Endothelial cell of umbilical vein (primary cell): ENCODE results near the gene ABCA3. TPM values are rescaled to one million over a fixed set of nuclear protein-coding genes. Genes with fewer than 3 reads are reported as not detected.

Experiments
- BruUV-seq: library from RNA; stranded (reverse); fragments of 400-500 nt; replicated peaks from 2 replicates; lab custom pipeline; 2021; lab: Mats Ljungman, UMichigan
- CTCF ChIA-PET: fragments of 300-600, 350-600 bp; sonication (Branson Sonifier 250); formaldehyde crosslinking; loops from one replicate; lab custom pipeline; 2021; ENCODE audit warnings: antibody characterized with exemption, inconsistent platforms; lab: Charles Lee
- POLR2A ChIA-PET: fragments of 300-600, 350-600 bp; sonication (Branson Sonifier 250); formaldehyde crosslinking; loops from one replicate; lab custom pipeline; 2021; ENCODE audit warnings: antibody characterized with exemption, inconsistent platforms; lab: Charles Lee
- DNase-seq: peaks from one replicate; pipeline ENCODE4 v3.0.0-alpha.2; 2011; ENCODE audit warnings: low read depth, low spot score
- FAIRE-seq: peaks from 2 replicates; lab custom pipeline; 2011; peaks lifted over from hg19 to GRCh38; lab: Jason Lieb, UNC
- H2AFZ ChIP-seq: 2 replicates; pipeline ENCODE4 v1.6.0; 2012; ENCODE audit warnings: low read depth, low read length, control low read depth, inconsistent platforms
- H3K27ac ChIP-seq: 2 replicates; pipeline ENCODE4 v1.5.1; 2011; ENCODE audit warnings: low read depth, mild to moderate bottlenecking, control low read depth, low read length, moderate library complexity; ENCODE audit not compliant: insufficient read depth
- H3K27me3 ChIP-seq, 2 experiments: 2 replicates each; pipeline versions ENCODE4 v1.6.0 to v1.6.1; 2011; ENCODE audit warnings: low read length in 2 of 2, mixed read lengths in 1 of 2; ENCODE audit not compliant: control insufficient read depth in 2 of 2, insufficient read depth in 2 of 2
- H3K36me3 ChIP-seq, 2 experiments: 2 replicates in 1 of 2; 3 replicates in 1 of 2; pipeline ENCODE4 v1.5.1; 2011; ENCODE audit warnings: low read length in 2 of 2, mild to moderate bottlenecking in 1 of 2, moderate library complexity in 1 of 2; ENCODE audit not compliant: control insufficient read depth in 2 of 2, insufficient read depth in 2 of 2; ENCODE audit errors: extremely low read depth in 1 of 2
- H3K4me1 ChIP-seq: 3 replicates; pipeline ENCODE4 v1.5.1; 2011; ENCODE audit warnings: mild to moderate bottlenecking, low read length; ENCODE audit not compliant: control insufficient read depth, insufficient read depth; ENCODE audit errors: extremely low read depth
- H3K4me2 ChIP-seq: 2 replicates; pipeline ENCODE4 v1.6.1; 2011; ENCODE audit warnings: low read length, control low read depth, mixed read lengths; ENCODE audit not compliant: insufficient read depth
- H3K4me3 ChIP-seq, 3 experiments: fragments of 200-600 bp in 1 of 3; sonication (generic), shearing (Covaris generic) in 1 of 3; replicated peaks in 1 of 3; 2 replicates each; pipeline ENCODE4 v1.5.1; 2011 to 2016; ENCODE audit warnings: control low read depth in 3 of 3, low read length in 3 of 3, mild to moderate bottlenecking in 2 of 3, inconsistent platforms in 1 of 3, low read depth in 1 of 3, moderate library complexity in 1 of 3; ENCODE audit not compliant: insufficient read depth in 1 of 3
- H3K79me2 ChIP-seq: 2 replicates; pipeline ENCODE4 v1.6.0; 2012; ENCODE audit warnings: low read length, inconsistent platforms; ENCODE audit not compliant: control insufficient read depth, insufficient read depth
- H3K9ac ChIP-seq: replicated peaks from 2 replicates; pipeline ENCODE3; 2011; ENCODE audit warnings: low read length, control low read depth; ENCODE audit not compliant: insufficient read depth; ENCODE audit errors: extremely low read depth
- H3K9me1 ChIP-seq: replicated peaks from 3 replicates; pipeline ENCODE4 v1.6.0; 2011; ENCODE audit warnings: mild to moderate bottlenecking, low read length; ENCODE audit not compliant: control insufficient read depth, insufficient read depth; ENCODE audit errors: extremely low read depth
- H3K9me3 ChIP-seq: replicated peaks from 2 replicates; pipeline ENCODE4 v1.5.1; 2012; ENCODE audit warnings: low read length, inconsistent platforms; ENCODE audit not compliant: control insufficient read depth, insufficient read depth
- H4K20me1 ChIP-seq: replicated peaks from 2 replicates; pipeline ENCODE3; 2011; ENCODE audit warnings: mild to moderate bottlenecking, low read length; ENCODE audit not compliant: control insufficient read depth, insufficient read depth; ENCODE audit errors: extremely low read depth
- EZH2 ChIP-seq: IDR thresholded peaks from 2 replicates; pipeline ENCODE4 v1.6.1; 2012; ENCODE audit warnings: borderline replicate concordance, low read depth, mild to moderate bottlenecking, moderate library complexity, low read length, inconsistent platforms; ENCODE audit not compliant: severe bottlenecking
- FOS ChIP-seq: IDR thresholded peaks from 2 replicates; pipeline ENCODE4 v1.6.1; 2011; ENCODE audit warnings: mild to moderate bottlenecking, low read length, moderate library complexity, borderline replicate concordance; ENCODE audit not compliant: insufficient read depth
- GATA2 ChIP-seq: IDR thresholded peaks from 2 replicates; pipeline ENCODE4 v1.7.0; 2011; ENCODE audit warnings: low read depth, mild to moderate bottlenecking, moderate library complexity, mixed read lengths, low read length; ENCODE audit not compliant: insufficient read length, insufficient read depth
- JUN ChIP-seq: IDR thresholded peaks from 2 replicates; pipeline ENCODE4 v1.6.1; 2011; ENCODE audit warnings: borderline replicate concordance, low read depth; ENCODE audit not compliant: insufficient read length, insufficient read depth
- MAX ChIP-seq: IDR thresholded peaks from 2 replicates; pipeline ENCODE4 v1.6.1; 2011; ENCODE audit not compliant: insufficient read depth, insufficient read length
- MYC ChIP-seq: IDR thresholded peaks from one replicate; pipeline ENCODE4 v1.6.1; 2011; ENCODE audit warnings: mild to moderate bottlenecking, low read depth, low read length
- POLR2A ChIP-seq: IDR thresholded peaks from 2 replicates; pipeline ENCODE4 v1.6.1; 2012; ENCODE audit warnings: low read depth, mild to moderate bottlenecking, control low read depth, low read length
- dilution Hi-C: fragments of 300-500 bp; cut with MboI; formaldehyde crosslinking; loops from one replicate; pipeline ENCODE4 v1.15.0; 2019; ENCODE audit warnings: low sequenced_read_pairs; ENCODE audit not compliant: extremely low pct_ligation_motif_present
- intact Hi-C: fragments of 100-400 bp; cut with micrococcal nuclease; formaldehyde crosslinking; loops from one replicate; pipeline ENCODE4 v1.10.0; 2022
- polyA plus RNA-seq, 4 experiments: library from polyadenylated mRNA; depleted of rRNA in 3 of 4; stranded (reverse) in 3 of 4; unstranded in 1 of 4; fragments of >200 nt; gene quantifications; 2 replicates each; pipeline versions ENCODE4 v1.2.1 to v1.2.3, GENCODE V29; 2011 to 2012; ENCODE audit warnings: missing spikeins in 1 of 4
- total RNA-seq: library from RNA; stranded (reverse); gene quantifications from 2 replicates; pipeline ENCODE4 v1.2.3, GENCODE V29; 2021

ABCA3 gene
- total and polyA plus RNA-seq, 2 donors (not counting 3 experiments of a cell fraction or from before 2014, with no cell fraction given): 13.5 to 36.0 TPM

GRCh38 chr16:2339521-2340484 lies 725 bp downstream of the ABCA3 start:
- H3K79me2 ChIP-seq: peaks cover 10% of the 10 kb centered on the region
- POLR2A ChIA-PET: no interaction called here
- CTCF ChIA-PET: interaction anchor here (0.7 to 1.4 kb wide), 11 partner anchors 9 to 162 kb away, joined by 3 to 14 read pairs (median 3); partner anchors contain the start of gene CCNF
- DNase-seq (peak; percentile 63), FAIRE-seq (peak; percentile 60)
- no TSS peak for BruUV-seq
- no peak for TF ChIP-seq POLR2A
- peak; percentile 35 for TF ChIP-seq MAX
- dilution Hi-C loops (no loop called here), intact Hi-C loops (loop anchor here (1.0 to 2.0 kb wide), 4 partner anchors 71 to 161 kb away; partner anchors contain the start of genes CCNF, RNPS1 and TBC1D24)
- no peaks in the 10 kb centered on the region for H4K20me1 ChIP-seq
- peak overlapping the region; percentile 45 for H3K9ac ChIP-seq
- H3K9me1 ChIP-seq: no peaks in the 10 kb centered on the region
- peak overlapping the region; percentile 29 for H3K27ac ChIP-seq
- peaks cover 6 to 26% of the 10 kb centered on the region in 2 experiments for H3K27me3 ChIP-seq
- H3K36me3 ChIP-seq: no peaks in the 10 kb centered on the region
- H3K4me1 ChIP-seq: peaks cover 9% of the 10 kb centered on the region
- H3K9me3 ChIP-seq: no peaks in the 10 kb centered on the region
- H3K4me2 ChIP-seq: peak overlapping the region; percentile 83
- H2AFZ ChIP-seq: peak overlapping the region; percentile 99
- peak overlapping the region; percentile 57 to 79 (median 60) for H3K4me3 ChIP-seq

GRCh38 chr16:2337431-2338296 lies 2.9 kb downstream of the ABCA3 start:
- H3K27ac ChIP-seq: no peak overlapping the region
- no peaks in the 10 kb centered on the region for H3K9me1 ChIP-seq
- no peaks in the 10 kb centered on the region for H3K36me3 ChIP-seq
- peaks cover 5 to 11% of the 10 kb centered on the region in 2 experiments for H3K27me3 ChIP-seq
- H4K20me1 ChIP-seq: no peaks in the 10 kb centered on the region
- ChIA-PET POLR2A (interaction anchor here (0.6 kb wide), 1 partner anchor 110 kb away, joined by 4 read pairs; no protein-coding TSS in a partner anchor), CTCF (interaction anchor here (0.6 kb wide), 1 partner anchor 21 kb away, joined by 3 read pairs; no protein-coding TSS in a partner anchor)
- peaks cover 10% of the 10 kb centered on the region for H3K79me2 ChIP-seq
- FAIRE-seq (no peak), DNase-seq (peak; percentile 21)
- peaks cover 14% of the 10 kb centered on the region for H3K4me1 ChIP-seq
- dilution Hi-C loops (no loop called here), intact Hi-C loops (no loop called here)
- H3K4me2 ChIP-seq: no peak overlapping the region
- TF ChIP-seq JUN: no peak
- no peak for TF ChIP-seq MYC
- no peak for TF ChIP-seq GATA2
- no peak for TF ChIP-seq EZH2
- TF ChIP-seq FOS: no peak
- TF ChIP-seq MAX: no peak
- no peak overlapping the region for H3K4me3 ChIP-seq
- BruUV-seq: no TSS peak
- H3K9me3 ChIP-seq: no peaks in the 10 kb centered on the region
- H2AFZ ChIP-seq: no peak overlapping the region
- H3K9ac ChIP-seq: no peak overlapping the region
